Activated T-cell treated with anti-CD3 and anti-CD28 coated beads, Interleukin-2, amount 50 U/mL, for 4 hours (primary cell): ENCODE data around the gene ASCC3. TPM values are rescaled to one million over a fixed set of nuclear protein-coding genes. Genes with fewer than 3 reads are reported as not detected.
"Not testable (repeated sequence)": the region's sequence is repeated elsewhere in the genome, so short reads cannot be mapped to it uniquely, and the experiment has no call there.

Experiments used
- ATAC-seq, 2 donors: fragments of 200-7000 bp; cut with Tn5 transposase; one replicate each; pipeline ENCODE4 v1.10.0; 2021
- DNase-seq: peaks from one replicate; pipeline ENCODE4 v3.0.0-alpha.2; 2020
- H3K27me3 Mint-ChIP-seq: one replicate; pipeline ENCODE4 v1.8.0; 2021; ENCODE audit warnings: low read depth, mixed read lengths
- H3K36me3 Mint-ChIP-seq: one replicate; pipeline ENCODE4 v1.8.0; 2022; ENCODE audit warnings: mixed read lengths; ENCODE audit not compliant: insufficient read depth
- H3K4me1 Mint-ChIP-seq: one replicate; pipeline ENCODE4 v1.8.0; 2021; ENCODE audit warnings: low read depth, mixed read lengths
- H3K4me3 Mint-ChIP-seq: one replicate; pipeline ENCODE4 v1.8.0; 2021; ENCODE audit warnings: mild to moderate bottlenecking, moderate library complexity, mixed read lengths
- H3K9me3 Mint-ChIP-seq: one replicate; pipeline ENCODE4 v1.8.0; 2021; ENCODE audit warnings: mixed read lengths
- total RNA-seq, 3 donors: library from RNA; stranded (reverse); gene quantifications; one replicate each; pipeline ENCODE4 v1.2.1, GENCODE V29; 2021

The ASCC3 gene
- total RNA-seq, 3 donors from 2014 or later = 59.3 to 72.8 (median 64.1) TPM

GRCh38 chr6:100899202-100899601 lies 18.1 kb upstream of the ASCC3 start:
- DNase-seq = no peak
- Mint-ChIP-seq H3K36me3 (no peaks in the 10 kb centered on the region), H3K4me1 (no peaks in the 10 kb centered on the region), H3K4me3 (no peak overlapping the region), H3K27me3 (no peaks in the 10 kb centered on the region), H3K9me3 (peaks cover 6% of the 10 kb centered on the region)
- no peak for ATAC-seq

DNA sequence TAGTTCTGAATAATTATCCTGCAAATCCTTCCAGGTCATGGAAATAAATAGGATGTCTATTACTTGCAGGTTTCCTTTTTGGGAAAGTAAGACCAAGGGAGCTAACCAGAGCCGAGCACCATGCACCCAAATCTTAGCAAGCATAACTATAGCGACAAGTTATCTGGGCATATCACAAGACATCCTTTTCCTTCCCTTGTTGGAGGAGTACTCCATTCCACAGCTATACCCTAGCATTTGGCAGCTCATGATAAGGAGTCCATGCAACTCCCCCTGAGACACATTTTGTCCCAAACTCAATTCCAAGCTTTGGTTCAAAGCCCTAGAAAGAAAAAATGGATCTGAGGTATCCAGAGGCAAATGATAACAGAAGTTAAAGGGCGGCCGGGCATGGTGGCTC lies 16.5 kb upstream of the ASCC3 start:
- DNase-seq (no peak), ATAC-seq (no peak)
- Mint-ChIP-seq H3K4me3 (no peak overlapping the region), H3K9me3 (peaks cover 6% of the 10 kb centered on the region), H3K27me3 (no peaks in the 10 kb centered on the region), H3K36me3 (no peaks in the 10 kb centered on the region), H3K4me1 (no peaks in the 10 kb centered on the region)

- ATAC-seq (no peak), DNase-seq (no peak)
- peaks cover 3% of the 10 kb centered on the region for H3K9me3 Mint-ChIP-seq
- H3K4me1 Mint-ChIP-seq = no peaks in the 10 kb centered on the region
- H3K36me3 Mint-ChIP-seq = no peaks in the 10 kb centered on the region
- no peaks in the 10 kb centered on the region for H3K27me3 Mint-ChIP-seq
- H3K4me3 Mint-ChIP-seq = no peak overlapping the region
These were observed 12.6 kb upstream of the ASCC3 start for GRCh38 chr6:100893743-100894142.

- H3K9me3 Mint-ChIP-seq = no peaks in the 10 kb centered on the region
- no peak overlapping the region for H3K4me3 Mint-ChIP-seq
- H3K36me3 Mint-ChIP-seq = no peaks in the 10 kb centered on the region
- no peaks in the 10 kb centered on the region for H3K4me1 Mint-ChIP-seq
- no peaks in the 10 kb centered on the region for H3K27me3 Mint-ChIP-seq
- DNase-seq (no peak), ATAC-seq (no peak)
These were observed 11.6 kb upstream of the ASCC3 start for GRCh38 chr6:100892693-100893092.

GRCh38 chr6:100892116-100892515 lies 11.0 kb upstream of the ASCC3 start:
- H3K9me3 Mint-ChIP-seq = no peaks in the 10 kb centered on the region
- ATAC-seq (no peak), DNase-seq (no peak)
- H3K4me1 Mint-ChIP-seq = no peaks in the 10 kb centered on the region
- no peak overlapping the region for H3K4me3 Mint-ChIP-seq
- H3K36me3 Mint-ChIP-seq = no peaks in the 10 kb centered on the region
- no peaks in the 10 kb centered on the region for H3K27me3 Mint-ChIP-seq

DNA sequence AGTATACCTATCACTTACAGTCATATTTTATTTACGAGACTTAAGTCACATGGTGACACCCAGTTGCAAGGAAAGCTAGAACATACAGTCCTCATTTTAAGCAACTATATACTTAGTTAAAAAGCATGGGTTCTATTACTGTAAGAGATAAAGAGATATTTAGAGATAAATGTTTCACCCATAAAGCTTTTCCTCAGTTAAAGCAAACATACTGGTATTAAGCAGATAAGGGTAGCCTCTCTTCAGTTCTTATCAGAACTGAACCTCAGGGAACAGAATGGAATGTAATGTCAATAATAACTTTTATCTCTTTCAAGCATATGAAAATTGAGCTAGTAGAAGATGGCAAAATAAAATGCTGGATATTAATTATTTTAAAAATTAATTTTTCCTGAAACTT lies 9.9 kb upstream of the ASCC3 start:
- H3K36me3 Mint-ChIP-seq = no peaks in the 10 kb centered on the region
- DNase-seq (no peak), ATAC-seq (no peak)
- no peaks in the 10 kb centered on the region for H3K9me3 Mint-ChIP-seq
- no peaks in the 10 kb centered on the region for H3K27me3 Mint-ChIP-seq
- H3K4me1 Mint-ChIP-seq = no peaks in the 10 kb centered on the region
- H3K4me3 Mint-ChIP-seq = no peak overlapping the region

- not testable (repeated sequence) for H3K9me3 Mint-ChIP-seq, H3K4me3 Mint-ChIP-seq, ATAC-seq, H3K36me3 Mint-ChIP-seq, DNase-seq, H3K4me1 Mint-ChIP-seq, H3K27me3 Mint-ChIP-seq
These were observed 9.5 kb upstream of the ASCC3 start for GRCh38 chr6:100890646-100891045.

GRCh38 chr6:100889351-100889750 lies 8.2 kb upstream of the ASCC3 start:
- Mint-ChIP-seq H3K4me1 (no peaks in the 10 kb centered on the region), H3K36me3 (no peaks in the 10 kb centered on the region), H3K4me3 (no peak overlapping the region), H3K27me3 (no peaks in the 10 kb centered on the region), H3K9me3 (no peaks in the 10 kb centered on the region)
- no peak for DNase-seq
- no peak for ATAC-seq

DNA sequence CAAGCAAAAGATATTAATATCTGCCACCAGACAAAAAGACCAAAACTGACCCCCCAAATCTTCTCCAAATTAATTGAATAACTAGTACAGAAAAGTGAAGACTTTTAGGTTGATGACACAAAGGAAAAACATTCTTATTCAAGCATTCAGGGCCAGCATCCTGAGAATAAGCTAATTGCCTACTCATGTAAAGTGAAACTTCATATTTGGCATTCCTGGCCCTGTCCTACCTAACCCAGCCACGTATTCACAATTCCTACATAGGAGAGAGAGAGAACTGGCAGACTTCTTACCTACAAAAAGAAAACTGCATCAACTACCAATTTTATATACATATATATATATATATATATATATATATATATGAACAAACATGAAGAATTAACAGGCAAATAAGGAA lies 4.9 kb upstream of the ASCC3 start:
- no peaks in the 10 kb centered on the region for H3K36me3 Mint-ChIP-seq
- H3K4me3 Mint-ChIP-seq = no peak overlapping the region
- ATAC-seq (no peak), DNase-seq (no peak)
- H3K4me1 Mint-ChIP-seq = peaks cover 9% of the 10 kb centered on the region
- no peaks in the 10 kb centered on the region for H3K27me3 Mint-ChIP-seq
- H3K9me3 Mint-ChIP-seq = no peaks in the 10 kb centered on the region

- no peaks in the 10 kb centered on the region for H3K9me3 Mint-ChIP-seq
- no peak overlapping the region for H3K4me3 Mint-ChIP-seq
- H3K27me3 Mint-ChIP-seq = no peaks in the 10 kb centered on the region
- DNase-seq (no peak), ATAC-seq (no peak)
- H3K36me3 Mint-ChIP-seq = no peaks in the 10 kb centered on the region
- peaks cover 28% of the 10 kb centered on the region for H3K4me1 Mint-ChIP-seq
These were observed 2.2 kb upstream of the ASCC3 start for GRCh38 chr6:100883347-100883746.

DNA sequence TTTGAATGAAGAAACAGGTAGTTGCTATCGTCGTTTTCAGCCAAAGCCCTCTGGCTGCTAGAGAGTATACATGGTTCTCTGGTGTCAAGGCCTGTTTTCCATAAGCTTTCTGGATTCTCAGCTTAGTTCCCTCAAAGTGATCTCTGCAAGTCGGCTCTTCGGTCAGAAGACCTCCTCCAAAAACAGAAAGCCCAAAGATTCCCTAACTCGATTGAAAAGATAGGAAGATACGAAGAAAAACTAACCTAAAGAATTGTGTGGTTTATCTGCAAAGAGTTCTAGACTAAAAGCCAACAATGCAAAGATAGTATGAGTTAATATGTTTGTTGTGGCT lies 545 bp upstream of the ASCC3 start:
- peaks cover 41% of the 10 kb centered on the region for H3K4me1 Mint-ChIP-seq
- DNase-seq (no peak), ATAC-seq (no peak)
- peak overlapping the region; percentile 100 for H3K4me3 Mint-ChIP-seq
- H3K9me3 Mint-ChIP-seq = no peaks in the 10 kb centered on the region
- no peaks in the 10 kb centered on the region for H3K36me3 Mint-ChIP-seq
- no peaks in the 10 kb centered on the region for H3K27me3 Mint-ChIP-seq

DNA sequence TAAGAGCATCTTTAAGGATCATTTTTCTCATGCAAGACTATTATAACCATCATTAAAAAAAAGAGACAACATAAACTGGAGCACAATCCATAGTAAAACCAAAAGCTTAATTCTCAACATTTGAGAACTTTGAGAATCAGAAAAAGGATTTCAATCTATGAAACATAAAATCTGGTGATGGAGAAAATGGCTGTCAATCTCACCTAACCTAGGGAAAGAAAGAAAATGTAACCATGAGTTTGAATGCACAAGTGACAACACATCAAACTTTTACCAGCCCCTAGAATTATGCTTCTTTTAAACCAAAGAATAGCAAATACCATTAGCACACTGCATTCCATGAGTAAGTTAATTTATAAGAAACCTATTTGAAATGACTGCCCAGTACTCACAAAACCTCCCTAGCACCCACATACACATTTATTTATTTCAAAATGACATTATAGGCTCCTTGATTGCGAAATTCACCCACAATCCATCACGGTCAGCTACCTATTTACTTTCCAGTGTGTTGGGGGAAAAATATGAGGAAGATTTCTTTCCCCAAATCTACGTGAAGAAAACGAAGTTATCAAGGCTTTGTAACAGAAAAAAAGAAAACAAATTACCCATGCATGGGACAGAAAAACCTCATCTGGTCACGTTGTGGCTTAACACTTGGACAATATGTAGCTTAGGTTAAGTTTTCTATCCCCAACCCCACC lies 828 bp downstream of the ASCC3 start:
- peak overlapping the region; percentile 100 for H3K4me3 Mint-ChIP-seq
- DNase-seq (no peak), ATAC-seq (no peak)
- no peaks in the 10 kb centered on the region for H3K27me3 Mint-ChIP-seq
- no peaks in the 10 kb centered on the region for H3K9me3 Mint-ChIP-seq
- H3K36me3 Mint-ChIP-seq = no peaks in the 10 kb centered on the region
- peaks cover 52% of the 10 kb centered on the region for H3K4me1 Mint-ChIP-seq

DNA sequence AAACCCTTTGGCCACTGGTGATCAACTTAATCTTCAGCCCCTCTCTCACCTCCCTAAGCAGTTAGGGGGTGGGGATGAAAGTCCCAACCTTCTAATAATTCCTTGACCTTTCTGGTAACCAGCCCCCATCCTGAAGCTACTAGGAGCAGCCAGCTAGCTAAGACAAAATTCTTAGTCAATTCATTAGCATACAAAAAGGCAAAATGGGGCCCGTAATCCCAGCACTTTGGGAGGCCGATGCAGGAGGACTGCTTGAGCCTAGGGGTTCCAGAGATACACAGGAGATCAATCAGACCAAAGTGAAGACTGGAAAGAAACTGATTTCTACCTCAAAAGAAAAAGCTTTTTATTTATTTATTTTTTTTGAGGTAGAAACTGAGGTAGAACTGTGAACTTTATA lies 1.8 kb downstream of the ASCC3 start:
- no peak for ATAC-seq
- Mint-ChIP-seq H3K27me3 (no peaks in the 10 kb centered on the region), H3K9me3 (no peaks in the 10 kb centered on the region), H3K36me3 (peaks cover 3% of the 10 kb centered on the region), H3K4me3 (peak overlapping the region; percentile 61), H3K4me1 (peaks cover 61% of the 10 kb centered on the region)
- DNase-seq = no peak

DNA sequence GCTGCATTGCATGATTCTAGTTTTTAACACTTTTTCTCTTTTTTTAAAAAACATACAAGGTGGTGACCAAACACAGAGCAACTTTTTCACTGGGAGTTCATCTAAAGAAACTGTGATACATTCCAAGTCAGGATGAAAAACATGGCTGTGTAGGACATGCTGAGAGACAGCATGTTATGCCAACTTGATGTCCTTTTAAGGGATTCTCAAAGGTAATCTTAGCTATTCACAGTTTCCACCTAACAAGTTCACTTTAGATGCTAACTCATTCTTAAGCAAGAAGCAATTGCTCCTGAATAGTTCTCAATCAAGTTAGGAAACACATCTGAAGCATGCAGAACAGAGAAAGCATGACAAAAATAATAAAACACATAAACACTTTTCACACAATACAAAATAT lies 3.3 kb downstream of the ASCC3 start:
- no peak overlapping the region for H3K4me3 Mint-ChIP-seq
- H3K9me3 Mint-ChIP-seq = no peaks in the 10 kb centered on the region
- H3K4me1 Mint-ChIP-seq = peaks cover 67% of the 10 kb centered on the region
- DNase-seq (no peak), ATAC-seq (no peak)
- H3K27me3 Mint-ChIP-seq = no peaks in the 10 kb centered on the region
- peaks cover 9% of the 10 kb centered on the region for H3K36me3 Mint-ChIP-seq

DNA sequence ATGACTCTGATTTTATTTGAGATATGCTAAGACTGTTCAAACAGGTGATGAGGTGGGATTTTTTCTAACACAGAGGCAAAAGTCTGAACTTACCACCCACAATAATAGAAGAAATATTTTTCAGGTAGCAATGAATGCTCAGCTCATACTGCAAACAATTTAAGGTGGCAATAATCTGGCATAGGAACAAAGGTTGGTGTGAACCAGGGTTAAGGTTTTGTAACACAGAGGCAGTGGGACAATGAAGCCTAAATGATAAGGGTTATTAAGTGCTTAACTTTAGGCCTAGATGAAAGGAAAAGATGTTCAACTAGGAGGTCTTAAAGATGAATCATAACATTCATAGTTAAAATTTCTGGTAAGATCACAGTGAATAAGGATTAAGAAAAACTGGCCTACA lies 4.9 kb downstream of the ASCC3 start:
- Mint-ChIP-seq H3K27me3 (no peaks in the 10 kb centered on the region), H3K4me1 (peaks cover 63% of the 10 kb centered on the region), H3K9me3 (no peaks in the 10 kb centered on the region), H3K4me3 (no peak overlapping the region), H3K36me3 (peaks cover 10% of the 10 kb centered on the region)
- ATAC-seq (no peak), DNase-seq (no peak)

DNA sequence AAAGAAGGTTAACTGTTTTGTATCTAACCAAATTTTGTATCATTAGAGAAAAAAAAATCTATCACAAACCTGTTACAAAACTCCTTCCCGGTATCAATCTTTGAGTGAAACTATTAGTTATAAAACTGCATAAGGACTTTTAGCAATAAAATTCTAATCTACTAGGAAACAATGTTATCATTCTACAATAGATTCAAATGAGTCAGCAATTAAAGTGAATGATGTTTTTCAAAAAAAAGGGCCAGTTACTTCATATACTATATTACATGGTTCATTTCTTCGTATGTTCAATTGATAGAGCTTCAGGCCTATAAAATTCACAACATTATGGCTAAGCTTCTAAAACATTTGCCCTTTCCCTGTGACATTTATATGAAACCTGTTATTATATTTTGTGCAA lies 15.6 kb downstream of the ASCC3 start:
- Mint-ChIP-seq H3K27me3 (no peaks in the 10 kb centered on the region), H3K4me1 (peaks cover 8% of the 10 kb centered on the region), H3K36me3 (peaks cover 63% of the 10 kb centered on the region), H3K4me3 (no peak overlapping the region), H3K9me3 (no peaks in the 10 kb centered on the region)
- ATAC-seq = no peak
- DNase-seq = no peak
